ENCODE data around the gene CMA1.
"Not testable (repeated sequence)": the region's sequence is repeated elsewhere in the genome, so short reads cannot be mapped to it uniquely, and the experiment has no call there.

GRCh38 chr14:24479999-24480398 lies 28.1 kb downstream of the CMA1 start:
- TF ChIP-seq CTCF (IDR thresholded peaks at IDR 0.05); SIN3A (IDR thresholded peaks at IDR 0.05; ENCODE audit: borderline replicate concordance, insufficient read depth, low read depth, low read length); POLR2AphosphoS5 (IDR thresholded peaks at IDR 0.05; ENCODE audit: low read depth, low read length); TCF7L2 (IDR thresholded peaks at IDR 0.05; ENCODE audit: low read depth, low read length): not testable (repeated sequence)
- TF ChIP-seq, protein P1, sequence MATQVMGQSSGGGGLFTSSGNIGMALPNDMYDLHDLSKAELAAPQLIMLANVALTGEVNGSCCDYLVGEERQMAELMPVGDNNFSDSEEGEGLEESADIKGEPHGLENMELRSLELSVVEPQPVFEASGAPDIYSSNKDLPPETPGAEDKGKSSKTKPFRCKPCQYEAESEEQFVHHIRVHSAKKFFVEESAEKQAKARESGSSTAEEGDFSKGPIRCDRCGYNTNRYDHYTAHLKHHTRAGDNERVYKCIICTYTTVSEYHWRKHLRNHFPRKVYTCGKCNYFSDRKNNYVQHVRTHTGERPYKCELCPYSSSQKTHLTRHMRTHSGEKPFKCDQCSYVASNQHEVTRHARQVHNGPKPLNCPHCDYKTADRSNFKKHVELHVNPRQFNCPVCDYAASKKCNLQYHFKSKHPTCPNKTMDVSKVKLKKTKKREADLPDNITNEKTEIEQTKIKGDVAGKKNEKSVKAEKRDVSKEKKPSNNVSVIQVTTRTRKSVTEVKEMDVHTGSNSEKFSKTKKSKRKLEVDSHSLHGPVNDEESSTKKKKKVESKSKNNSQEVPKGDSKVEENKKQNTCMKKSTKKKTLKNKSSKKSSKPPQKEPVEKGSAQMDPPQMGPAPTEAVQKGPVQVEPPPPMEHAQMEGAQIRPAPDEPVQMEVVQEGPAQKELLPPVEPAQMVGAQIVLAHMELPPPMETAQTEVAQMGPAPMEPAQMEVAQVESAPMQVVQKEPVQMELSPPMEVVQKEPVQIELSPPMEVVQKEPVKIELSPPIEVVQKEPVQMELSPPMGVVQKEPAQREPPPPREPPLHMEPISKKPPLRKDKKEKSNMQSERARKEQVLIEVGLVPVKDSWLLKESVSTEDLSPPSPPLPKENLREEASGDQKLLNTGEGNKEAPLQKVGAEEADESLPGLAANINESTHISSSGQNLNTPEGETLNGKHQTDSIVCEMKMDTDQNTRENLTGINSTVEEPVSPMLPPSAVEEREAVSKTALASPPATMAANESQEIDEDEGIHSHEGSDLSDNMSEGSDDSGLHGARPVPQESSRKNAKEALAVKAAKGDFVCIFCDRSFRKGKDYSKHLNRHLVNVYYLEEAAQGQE (IDR thresholded peaks at IDR 0.05; ENCODE audit: insufficient read depth in 1 of 2, low read depth in 2 of 2, low read length in 1 of 2), result not testable (repeated sequence)
